KMS-11 (cell line): ENCODE results near the gene TSGA10IP.

Experiments used
- H2AFZ ChIP-seq: fragments of 200-600 bp; sonication (generic); 2 replicates; pipeline ENCODE4 v1.6.1; 2016; ENCODE audit warnings: antibody characterized with exemption, mixed run types, low read depth
- H3K27ac ChIP-seq: fragments of 200-600 bp; sonication (generic); 2 replicates; pipeline ENCODE4 v1.6.1; 2016; ENCODE audit warnings: mild to moderate bottlenecking, mixed run types
- H3K27me3 ChIP-seq: fragments of 200-600 bp; sonication (generic); 2 replicates; pipeline ENCODE4 v1.6.1; 2017; ENCODE audit warnings: mild to moderate bottlenecking, low read depth, mixed run types, moderate library complexity; ENCODE audit not compliant: insufficient read depth
- H3K36me3 ChIP-seq: fragments of 200-600 bp; sonication (generic); 2 replicates; pipeline ENCODE4 v1.6.1; 2017; ENCODE audit warnings: mild to moderate bottlenecking, mixed run types; ENCODE audit not compliant: insufficient read depth
- H3K4me1 ChIP-seq: fragments of 200-600 bp; sonication (generic); 2 replicates; pipeline ENCODE4 v1.6.1; 2016; ENCODE audit warnings: mild to moderate bottlenecking, low read depth, mixed run types; ENCODE audit not compliant: poor library complexity, severe bottlenecking
- H3K4me2 ChIP-seq: fragments of 200-600 bp; sonication (generic); 2 replicates; pipeline ENCODE4 v1.7.0; 2016; ENCODE audit warnings: mild to moderate bottlenecking, mixed run types
- H3K4me3 ChIP-seq: fragments of 200-600 bp; sonication (generic); IDR thresholded peaks from 2 replicates; pipeline ENCODE4 v1.6.1; 2017; ENCODE audit warnings: low read depth, low read length, mixed read lengths; ENCODE audit not compliant: insufficient read depth
- H3K79me2 ChIP-seq: fragments of 200-600 bp; sonication (generic); 2 replicates; pipeline ENCODE4 v1.6.1; 2016; ENCODE audit warnings: low read depth, mixed run types; ENCODE audit not compliant: insufficient read depth
- H3K9ac ChIP-seq: fragments of 200-600 bp; sonication (generic); 2 replicates; pipeline ENCODE4 v1.6.1; 2016; ENCODE audit warnings: mild to moderate bottlenecking, mixed run types
- H4K20me1 ChIP-seq: fragments of 200-600 bp; sonication (generic); 2 replicates; pipeline ENCODE4 v1.6.1; 2016; ENCODE audit warnings: mild to moderate bottlenecking, mixed run types; ENCODE audit not compliant: insufficient read depth
- CTCF ChIP-seq: fragments of 200-600 bp; sonication (generic); conservative IDR thresholded peaks from 2 replicates; pipeline ENCODE4 v1.6.1; 2017; ENCODE audit warnings: low read depth, mild to moderate bottlenecking, antibody characterized with exemption, low read length, moderate library complexity, mixed read lengths

Gene TSGA10IP

GRCh38 chr11:65960824-65961266 is 15.6 kb downstream of the TSGA10IP start:
- H3K79me2 ChIP-seq = peaks cover 27% of the 10 kb centered on the region
- H3K4me1 ChIP-seq = peaks cover 36% of the 10 kb centered on the region

GRCh38 chr11:65961267-65962140 is 16.2 kb downstream of the TSGA10IP start, which contains the start of gene SART1:
Gene SART1, plus strand, starts transcription at chr11:65961734. Its CDS starts 47 bp downstream, at chr11:65961781.
- Histone ChIP-seq H3K79me2 (peaks cover 27% of the 10 kb centered on the region), H3K4me2 (peak within 1 kb of the TSS; percentile 85), H2AFZ (peak within 1 kb of the TSS; percentile 73), H3K27me3 (no peaks in the 10 kb centered on the region), H4K20me1 (0 out of 2 replicates have a peak, but pooled peaks cover 3% of the 10 kb centered on the region), H3K4me3 (no peak within 1 kb of the TSS), H3K27ac (peak within 1 kb of the TSS; percentile 72), H3K4me1 (peaks cover 33% of the 10 kb centered on the region), H3K9ac (peak within 1 kb of the TSS; percentile 83), H3K36me3 (no peaks in the 10 kb centered on the region)
- TF ChIP-seq CTCF = no peak

More at GRCh38 chr11:65960824-65961266, 15.6 kb downstream of the TSGA10IP start:
- H3K4me2 ChIP-seq = peak overlapping the region; percentile 85
- peak overlapping the region; percentile 83; the same call in 1 of the 2 replicates for H3K9ac ChIP-seq
- no peak for TF ChIP-seq CTCF
- no peaks in the 10 kb centered on the region for H3K36me3 ChIP-seq
- H3K27me3 ChIP-seq = no peaks in the 10 kb centered on the region
- H4K20me1 ChIP-seq = 0 out of 2 replicates have a peak, but pooled peaks cover 3% of the 10 kb centered on the region
- peak overlapping the region; percentile 73 for H2AFZ ChIP-seq
- H3K27ac ChIP-seq = peak overlapping the region; percentile 72
- H3K4me3 ChIP-seq = no peak overlapping the region

GRCh38 chr11:65962141-65962564 is 16.9 kb downstream of the TSGA10IP start:
- Histone ChIP-seq H3K4me1 (peaks cover 26% of the 10 kb centered on the region), H3K27ac (peak overlapping the region; percentile 17; the same call in 1 of the 2 replicates), H3K4me2 (peak overlapping the region; percentile 73), H3K79me2 (peaks cover 27% of the 10 kb centered on the region), H2AFZ (no peak overlapping the region), H3K27me3 (no peaks in the 10 kb centered on the region), H4K20me1 (0 out of 2 replicates have a peak, but pooled peaks cover 3% of the 10 kb centered on the region), H3K36me3 (no peaks in the 10 kb centered on the region), H3K4me3 (no peak overlapping the region), H3K9ac (peak overlapping the region; percentile 83; the same call in 1 of the 2 replicates)
- TF ChIP-seq CTCF = no peak

GRCh38 chr11:65964906-65965305 is 19.6 kb downstream of the TSGA10IP start:
- peaks cover 23% of the 10 kb centered on the region for H3K4me1 ChIP-seq
- H2AFZ ChIP-seq = no peak overlapping the region
- H3K27ac ChIP-seq = no peak overlapping the region
- H3K4me3 ChIP-seq = no peak overlapping the region
- peaks cover 27% of the 10 kb centered on the region for H3K79me2 ChIP-seq
- H3K36me3 ChIP-seq = no peaks in the 10 kb centered on the region
- TF ChIP-seq CTCF = no peak
- H3K4me2 ChIP-seq = no peak overlapping the region
- no peak overlapping the region for H3K9ac ChIP-seq
- H4K20me1 ChIP-seq = 0 out of 2 replicates have a peak, but pooled peaks cover 3% of the 10 kb centered on the region
- no peaks in the 10 kb centered on the region for H3K27me3 ChIP-seq
